NCI-H345 (cell line): Measurements from ENCODE around the gene COL7A1.
"Not testable (repeated sequence)": the region's sequence is repeated elsewhere in the genome, so short reads cannot be mapped to it uniquely, and the experiment has no call there.

ENCODE experiments used
- DNase-seq: peaks from one replicate; lab custom pipeline; 2025; lab: John Stamatoyannopoulos, UW

COL7A1 gene

DNA sequence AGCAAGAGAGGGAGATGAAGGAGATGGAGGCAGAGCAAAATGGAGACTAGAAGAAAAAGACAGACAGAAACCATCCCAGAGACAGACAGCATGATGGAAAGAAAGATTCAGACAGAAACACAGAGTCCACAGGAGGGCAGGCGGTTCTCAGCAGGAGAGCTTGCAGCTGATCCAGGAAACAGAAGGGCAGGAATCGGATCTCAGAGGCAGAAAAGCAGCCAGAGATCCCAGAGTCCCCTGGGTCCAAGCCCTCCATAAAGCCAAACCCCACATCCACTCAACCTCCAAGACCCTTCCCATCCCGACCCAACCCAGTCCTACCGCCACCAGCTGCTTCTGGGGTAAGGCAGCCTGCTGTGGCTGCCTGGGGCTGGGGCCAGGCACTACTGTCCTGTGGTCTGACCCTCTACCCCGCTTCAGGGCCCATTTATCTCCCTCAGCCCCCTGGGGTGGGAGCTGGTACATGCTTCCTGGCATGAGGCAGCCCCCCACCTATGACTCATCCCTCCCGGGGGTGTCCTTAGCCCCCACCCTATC is 31.7 kb downstream of the COL7A1 start, which contains the start of gene UCN2:
TSS of gene UCN2 (minus strand) at position 400 of the 537 bp plus-strand sequence. CDS start 657 bp downstream, outside the sequence.
- no peak for DNase-seq

- DNase-seq = no peak
These were observed 32.6 kb downstream of the COL7A1 start for GRCh38 chr3:48562367-48563095.

- no peak for DNase-seq
These were observed 33.9 kb downstream of the COL7A1 start for GRCh38 chr3:48561045-48561736.

- no peak for DNase-seq
These were observed 34.5 kb downstream of the COL7A1 start for GRCh38 chr3:48560648-48561018.

- DNase-seq = no peak
These were observed 36.5 kb downstream of the COL7A1 start for GRCh38 chr3:48558493-48559134.

DNA sequence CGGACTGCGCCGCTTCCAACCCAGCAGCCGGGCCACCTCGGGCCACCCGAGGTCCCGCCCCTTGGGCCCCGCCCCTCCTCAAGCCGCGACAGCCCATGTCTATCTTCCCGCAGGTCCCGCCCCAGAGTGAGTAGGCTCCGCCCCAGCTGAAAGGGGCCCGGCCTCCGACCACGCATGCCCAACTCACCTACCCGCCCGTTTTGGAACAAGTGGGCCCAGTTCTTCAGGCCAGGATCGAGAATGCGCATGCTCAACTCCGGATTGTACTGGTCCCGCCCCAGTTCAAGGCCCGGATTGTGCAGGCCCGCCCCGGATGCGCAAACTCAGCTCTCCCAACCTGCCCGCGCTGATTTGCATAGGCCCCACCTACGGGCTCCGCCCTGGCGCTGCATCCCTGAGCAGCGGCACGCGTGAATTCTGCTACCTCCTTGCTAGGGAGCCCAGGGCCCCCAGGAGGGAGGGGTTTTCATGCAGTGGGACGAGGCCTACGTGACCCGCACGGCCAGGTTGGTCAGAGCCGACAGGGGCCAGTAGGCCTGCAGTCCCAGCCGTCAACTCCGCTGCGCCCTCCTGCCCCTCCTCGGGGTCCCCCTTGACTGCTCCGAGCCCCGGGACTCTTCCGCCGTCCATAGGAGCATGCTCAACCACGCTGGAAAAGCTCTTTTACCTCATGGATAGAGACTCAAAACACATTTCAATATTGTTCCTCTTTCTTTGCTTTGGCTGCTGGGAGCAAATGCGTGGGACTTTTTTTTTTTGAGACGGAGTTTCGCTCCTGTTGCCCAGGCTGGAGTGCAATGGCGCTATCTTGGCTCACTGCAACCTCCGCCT is 38.1 kb downstream of the COL7A1 start, which contains the start of gene PFKFB4:
TSS of gene PFKFB4 (minus strand) at position 8 of the 831 bp plus-strand sequence. CDS start 26 bp downstream, outside the sequence.
- DNase-seq = peak; percentile 98

DNA sequence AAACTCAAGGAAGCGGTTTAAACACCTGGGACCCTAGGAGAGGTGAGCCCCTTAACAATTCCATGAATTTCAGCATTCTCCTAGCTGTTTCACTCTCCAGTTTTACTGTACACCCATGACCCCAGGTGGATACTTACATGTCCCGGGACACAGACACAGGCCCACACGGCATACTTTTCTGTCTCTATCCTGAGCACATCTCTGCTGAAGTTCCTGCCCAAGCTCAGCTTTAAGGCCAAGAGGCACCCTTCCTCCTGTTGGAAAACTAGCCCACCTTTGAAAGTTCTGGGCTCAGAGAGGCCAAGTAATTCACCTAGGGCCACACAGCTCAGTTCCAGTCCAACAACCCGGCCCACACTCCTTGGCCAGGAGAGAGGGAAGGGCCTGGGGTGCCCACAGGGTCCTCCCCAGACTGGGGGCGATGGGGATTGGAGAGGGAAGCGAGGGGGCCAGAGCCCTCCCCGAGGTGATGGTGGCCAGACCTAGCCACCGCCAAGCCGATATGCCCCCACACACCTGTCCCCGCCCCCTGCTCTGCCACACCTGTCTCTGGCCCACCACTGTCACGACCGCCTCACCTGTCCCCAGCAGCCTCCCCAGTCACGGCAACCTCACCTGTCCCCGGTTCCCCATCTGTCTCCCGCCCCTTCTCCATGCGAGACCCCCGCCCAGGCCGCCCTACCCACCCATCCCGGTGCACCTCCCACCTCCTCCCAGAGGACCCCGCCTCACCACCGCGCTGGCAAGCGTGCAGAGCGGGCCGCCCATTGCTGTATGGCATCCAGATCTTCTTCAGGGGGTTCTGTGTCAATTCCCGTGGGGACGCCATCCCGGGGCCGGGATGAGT is 39.0 kb downstream of the COL7A1 start:
- no peak for DNase-seq

GRCh38 chr3:48555231-48555948 is 39.7 kb downstream of the COL7A1 start:
- no peak for DNase-seq

GRCh38 chr3:48553886-48554845 is 41.0 kb downstream of the COL7A1 start:
- no peak for DNase-seq

- DNase-seq = no peak
These were observed 41.8 kb downstream of the COL7A1 start for GRCh38 chr3:48553361-48553760.

DNA sequence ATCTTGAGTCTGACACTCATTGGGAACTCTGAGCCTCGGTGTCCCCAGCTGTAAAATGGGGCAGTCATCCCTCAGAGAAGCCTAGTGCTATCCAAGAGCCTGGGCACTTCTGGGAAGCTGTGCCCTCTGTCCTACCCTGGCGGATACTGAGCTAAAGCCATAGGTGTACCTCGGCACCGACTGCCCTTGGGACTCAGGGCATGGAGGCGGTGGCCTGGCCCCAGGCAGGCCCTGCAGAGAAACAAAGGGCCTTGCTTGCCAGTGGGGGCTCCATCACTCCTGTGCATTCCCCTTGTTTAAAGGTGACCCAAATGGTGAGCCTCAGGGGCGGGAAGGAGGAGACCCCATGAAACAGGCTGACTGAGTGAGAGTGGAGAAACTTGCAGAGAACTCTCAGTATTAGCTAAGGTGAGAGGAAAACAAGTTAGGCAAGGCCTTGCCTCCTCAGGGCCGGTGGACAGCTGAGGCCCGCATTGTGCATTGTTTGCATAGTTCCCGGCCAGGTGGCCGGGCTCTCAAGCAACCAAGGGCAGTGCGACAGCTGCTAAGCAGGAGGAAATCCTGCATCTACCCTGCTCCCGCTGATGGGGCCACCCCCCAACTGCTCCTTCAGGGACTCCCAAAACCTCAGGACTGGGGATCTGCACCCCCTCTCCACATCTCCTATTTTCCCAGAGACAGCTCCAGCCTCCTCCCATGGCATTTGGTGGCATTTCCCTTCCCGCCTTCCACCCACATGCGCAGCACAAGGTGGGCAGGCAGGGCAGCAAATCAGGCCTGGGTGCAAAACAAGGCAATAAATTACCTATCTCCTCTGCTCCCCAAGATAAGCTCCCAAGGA is 42.8 kb downstream of the COL7A1 start:
- DNase-seq = no peak

DNA sequence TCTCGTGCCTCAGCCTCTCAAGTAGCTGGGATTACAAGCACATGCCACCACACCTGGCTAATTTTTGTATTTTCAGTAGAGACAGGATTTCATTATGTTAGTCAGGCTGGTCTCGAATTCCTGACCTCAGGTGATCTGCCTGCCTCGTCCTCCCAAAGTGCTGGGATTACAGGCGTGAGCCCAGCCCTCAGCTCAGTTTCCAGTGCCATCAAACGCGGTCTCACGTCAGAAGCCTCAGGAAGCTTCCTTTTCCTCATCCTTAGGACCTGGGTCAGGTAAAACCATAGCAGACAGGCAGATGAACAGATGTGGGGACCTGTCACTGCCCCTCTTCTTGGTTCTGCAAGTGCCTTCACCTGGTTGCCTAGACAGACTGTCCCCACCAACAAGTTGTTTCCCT is 43.5 kb downstream of the COL7A1 start:
- not testable (repeated sequence) for DNase-seq

DNA sequence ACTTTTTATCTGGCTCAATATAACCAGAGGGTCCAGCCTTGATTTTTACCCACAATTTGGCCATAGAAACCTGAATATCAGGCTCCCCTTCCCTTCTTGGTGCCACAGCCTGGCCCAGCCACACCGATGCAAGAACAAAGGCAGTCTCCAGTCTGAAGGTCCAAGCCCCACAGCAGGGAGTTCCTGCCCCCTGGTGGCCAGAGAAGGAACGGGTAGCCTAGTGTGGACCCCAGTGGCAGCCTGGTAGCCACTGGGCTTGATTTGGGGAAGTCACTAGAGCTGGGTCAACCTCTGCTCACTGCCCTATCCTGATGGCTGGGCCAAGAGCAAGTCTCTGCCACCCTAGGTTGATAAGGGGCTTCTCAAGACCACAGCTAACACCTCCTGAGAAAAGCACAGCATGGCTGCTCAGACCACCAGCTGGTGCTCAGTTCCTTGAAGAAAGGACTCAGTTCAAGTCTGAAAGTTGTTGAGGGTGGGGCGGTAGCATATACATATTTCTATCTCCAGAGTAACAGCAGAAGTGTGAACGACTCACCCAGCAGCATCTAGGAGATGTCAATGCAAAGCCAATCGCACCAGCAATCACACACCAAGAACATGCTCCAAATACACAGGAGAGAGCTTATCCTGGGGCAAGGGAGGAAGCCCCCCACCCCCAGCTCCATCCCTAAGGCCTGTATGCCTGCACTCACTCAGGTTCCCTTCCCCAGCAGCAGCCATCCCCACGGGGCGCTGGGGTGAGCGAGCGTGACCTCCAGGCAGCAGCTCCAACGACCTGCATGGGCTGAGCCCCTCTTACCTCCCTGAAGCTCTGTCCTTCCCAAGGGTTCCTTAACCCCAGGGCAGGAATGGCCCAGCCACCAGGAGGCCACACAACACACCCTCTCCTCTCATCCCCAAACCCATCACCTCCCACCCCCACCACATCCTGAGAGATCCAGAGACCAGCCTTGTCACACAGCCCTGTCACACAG is 46.1 kb downstream of the COL7A1 start:
- DNase-seq = peak; percentile 8

DNA sequence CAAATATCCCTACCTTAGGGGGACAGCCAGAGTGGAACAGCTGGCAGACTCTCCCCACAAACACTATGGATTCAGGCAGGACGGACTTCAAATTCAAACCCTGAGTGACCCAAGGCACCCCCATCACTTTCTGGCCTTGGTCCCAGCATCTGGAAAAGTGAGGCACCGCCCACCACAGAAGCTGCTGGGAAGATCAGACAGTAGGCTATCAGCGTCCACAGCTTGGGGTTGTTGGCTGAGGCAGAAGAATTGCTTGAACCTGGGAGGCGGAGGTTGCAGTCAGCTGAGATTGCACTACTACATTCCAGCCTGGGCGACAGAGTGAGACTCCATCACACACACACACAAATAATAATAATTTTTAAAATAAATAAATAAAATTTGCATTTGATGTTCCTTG is 47.0 kb downstream of the COL7A1 start:
- DNase-seq = no peak

- DNase-seq = no peak
These were observed 48.8 kb downstream of the COL7A1 start for GRCh38 chr3:48546203-48546829.

DNA sequence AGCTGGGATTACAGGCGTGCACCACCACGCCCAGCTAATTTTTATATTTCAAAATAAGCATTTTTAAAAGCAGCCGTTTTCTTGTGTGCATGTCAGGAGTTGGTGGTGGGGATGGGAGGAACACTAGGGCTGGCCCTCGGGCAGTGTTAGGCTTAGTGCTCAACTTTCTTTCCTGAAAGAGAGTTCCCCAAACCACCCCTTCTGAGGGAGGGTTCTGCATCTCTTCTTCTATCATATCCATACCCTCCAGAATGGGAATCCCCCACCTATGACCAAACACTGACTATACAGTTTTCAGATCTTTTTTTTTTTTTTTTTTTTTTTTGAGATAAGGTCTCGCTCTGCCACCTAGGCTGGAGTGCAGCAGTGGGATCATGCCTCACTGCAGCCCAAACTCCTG is 51.0 kb downstream of the COL7A1 start:
- DNase-seq = no peak
